Left renal cortex interstitium (tissue), 4 donors: ENCODE data around the gene BCKDHA. TPM values are rescaled to one million over a fixed set of nuclear protein-coding genes. Genes with fewer than 3 reads are reported as not detected.
"Not testable (repeated sequence)": the region's sequence is repeated elsewhere in the genome, so short reads cannot be mapped to it uniquely, and the experiment has no call there.

Experiments used
- DNase-seq, 4 donors: peaks; one replicate each; pipeline ENCODE4 v3.0.0-alpha.2; 2013; ENCODE audit warnings: low read depth in 4 of 4, low spot score in 2 of 4, missing footprints in 1 of 4
- polyA plus RNA-seq, 4 donors: library from polyadenylated mRNA; unstranded; fragments of 120-200 nt; gene quantifications; one replicate each; pipeline ENCODE4 v1.2.1, GENCODE V29; 2013; ENCODE audit not compliant: insufficient read length in 4 of 4

The BCKDHA gene
- polyA plus RNA-seq, 4 donors: 32.9 to 60.7 (median 48.0) TPM

DNA sequence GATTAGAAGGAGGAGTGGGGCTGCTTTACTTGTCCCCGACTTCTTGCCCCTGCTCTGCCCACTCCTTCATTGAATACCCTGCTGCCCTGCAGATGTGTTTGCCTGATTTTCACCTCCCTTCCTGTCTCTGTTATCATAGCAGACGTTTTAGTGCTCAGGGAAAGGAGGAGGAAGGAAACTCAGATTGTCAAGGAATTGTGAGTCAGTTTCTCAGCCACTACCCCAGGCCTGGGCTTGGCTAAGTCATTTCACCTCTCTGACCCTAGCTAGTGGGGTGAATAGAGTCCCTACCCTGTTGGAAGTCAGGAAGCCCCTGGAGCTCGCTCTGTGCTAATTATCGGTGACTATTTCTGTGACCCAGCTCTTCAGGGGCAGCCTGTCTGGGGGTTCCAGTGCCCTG is 3.9 kb downstream of the BCKDHA start:
- DNase-seq: no peak

DNA sequence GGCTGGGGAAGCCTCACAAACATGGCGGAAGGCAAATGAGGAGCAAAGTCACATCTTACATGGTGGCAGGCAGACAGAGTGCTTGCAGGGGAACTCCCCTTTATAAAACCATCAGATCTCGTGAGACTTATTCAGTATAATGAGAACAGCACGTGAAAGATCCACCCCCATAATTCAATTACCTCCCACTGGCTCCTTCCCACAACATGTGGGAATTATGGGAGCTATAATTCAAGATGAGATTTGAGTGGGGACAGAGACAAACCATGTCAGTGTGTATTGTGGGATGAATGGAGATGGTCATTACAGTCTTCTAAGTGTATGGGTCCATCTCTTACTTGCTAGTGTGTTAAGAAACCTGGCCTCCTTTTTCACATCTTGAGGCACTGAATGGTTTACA is 4.4 kb downstream of the BCKDHA start:
- no peak for DNase-seq

DNA sequence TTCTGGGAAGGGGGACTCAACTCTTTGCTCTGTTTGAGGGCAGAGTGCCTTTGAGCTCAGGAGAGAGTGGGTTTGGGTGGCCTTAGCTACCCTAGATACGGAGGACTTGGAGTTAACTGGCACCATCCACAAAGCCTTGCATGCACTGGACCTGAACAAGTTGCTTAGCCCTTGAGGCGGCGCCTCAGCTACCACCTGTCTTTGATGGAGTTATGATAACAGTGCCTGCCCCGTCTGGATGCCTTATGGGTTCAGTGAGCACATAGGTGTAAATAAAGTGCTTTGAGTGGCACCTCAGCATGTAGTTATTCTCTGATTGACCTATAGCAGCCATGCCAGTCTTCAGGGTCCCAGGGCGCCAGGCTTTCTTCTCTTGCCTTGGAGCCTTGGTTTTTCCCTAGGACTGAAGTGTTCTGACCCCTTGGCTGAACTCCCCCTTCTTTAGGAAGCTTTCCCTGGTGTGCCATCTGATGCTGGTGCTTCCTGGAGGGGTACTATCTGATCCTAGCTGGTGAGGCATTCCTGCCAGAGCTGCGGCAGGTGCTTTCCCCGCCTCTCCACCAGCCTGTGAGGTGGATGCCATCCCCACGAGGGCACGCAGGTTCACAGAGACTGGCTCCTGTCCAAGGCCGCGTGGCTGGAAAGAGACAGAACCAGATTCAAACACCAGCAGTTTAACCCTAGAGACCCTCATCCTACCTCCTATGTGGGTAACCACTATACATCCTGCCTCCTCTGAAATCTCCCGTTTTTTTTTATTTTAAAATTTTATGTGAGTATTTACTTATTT is 5.8 kb downstream of the BCKDHA start:
- DNase-seq: no peak

DNA sequence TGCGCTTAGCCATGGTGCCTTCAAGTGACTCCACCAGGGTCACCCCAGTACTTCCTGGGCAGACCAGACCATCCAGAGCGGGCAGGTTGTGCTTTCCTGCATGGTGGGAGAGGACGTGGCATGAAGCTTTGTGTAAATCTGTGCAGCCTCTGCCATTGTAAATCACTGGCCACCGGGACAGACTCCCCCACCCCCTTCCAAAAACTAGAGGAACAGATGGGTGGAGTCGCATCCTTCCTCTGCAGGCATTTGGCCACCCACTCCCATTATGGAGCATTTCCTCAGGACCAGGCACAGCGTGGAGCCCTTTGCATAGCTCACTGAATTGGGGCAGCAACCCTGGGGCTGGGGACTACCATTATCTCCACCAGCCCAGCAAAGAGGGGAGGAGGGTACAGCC is 8.2 kb downstream of the BCKDHA start:
- no peak for DNase-seq

DNA sequence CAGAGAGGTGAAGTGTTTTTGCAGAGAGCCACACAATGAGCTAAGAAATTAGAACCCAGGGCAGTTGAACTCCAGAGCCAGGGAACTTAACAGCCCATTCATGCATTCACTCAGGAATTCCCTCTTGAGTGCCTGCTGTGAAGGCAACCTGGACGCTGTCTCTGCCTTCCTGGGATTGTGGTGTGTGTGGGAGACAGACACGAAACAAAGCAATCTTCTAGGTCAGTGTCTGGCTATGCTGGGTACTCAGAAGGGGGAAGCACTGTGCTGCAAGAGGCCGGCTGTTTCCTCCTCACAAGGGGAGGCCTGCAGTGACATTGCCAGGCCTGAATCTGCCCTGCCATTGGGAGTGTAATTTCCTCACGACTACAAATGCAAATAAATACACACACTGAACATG is 9.7 kb downstream of the BCKDHA start:
- DNase-seq: no peak

DNA sequence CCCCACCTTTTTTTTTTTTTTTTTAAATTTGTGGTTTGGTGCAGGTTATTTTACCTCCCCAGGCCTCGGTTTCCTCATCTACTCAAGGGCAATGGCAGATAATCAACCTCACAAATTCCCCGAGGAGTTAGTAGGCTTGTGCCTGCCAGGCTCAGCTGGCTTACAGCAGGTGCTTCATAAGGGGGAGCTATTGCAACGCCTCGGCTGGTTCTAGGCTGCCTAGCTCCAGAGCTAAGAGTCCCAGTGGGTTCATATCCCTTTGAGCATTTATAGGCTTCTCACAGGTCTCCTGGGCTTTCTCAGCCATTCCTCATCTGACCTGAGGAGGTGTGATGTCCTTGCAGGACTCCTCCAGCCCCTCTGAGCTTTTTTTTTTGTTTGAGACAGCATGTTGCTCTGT is 10.6 kb downstream of the BCKDHA start:
- no peak for DNase-seq

DNA sequence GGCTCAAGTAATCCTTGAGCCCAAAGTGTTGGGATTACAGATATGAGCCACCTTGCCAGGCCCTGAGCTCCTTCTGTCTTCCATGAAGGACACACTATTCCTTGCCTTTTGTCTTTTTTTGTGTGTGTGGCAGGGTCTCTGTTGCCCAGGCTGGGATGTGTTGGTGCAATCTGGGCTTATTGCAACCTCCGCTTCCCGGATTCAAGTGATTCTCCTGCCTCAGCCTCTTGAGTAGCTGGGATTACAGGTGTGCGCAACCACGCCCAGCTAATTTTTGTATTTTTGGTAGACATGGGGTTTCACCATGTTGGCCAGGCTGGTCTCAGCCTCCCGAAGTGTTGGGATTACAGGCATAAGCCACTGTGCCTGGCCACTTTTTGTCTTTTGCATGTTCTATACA is 11.2 kb downstream of the BCKDHA start:
- not testable (repeated sequence) for DNase-seq

DNA sequence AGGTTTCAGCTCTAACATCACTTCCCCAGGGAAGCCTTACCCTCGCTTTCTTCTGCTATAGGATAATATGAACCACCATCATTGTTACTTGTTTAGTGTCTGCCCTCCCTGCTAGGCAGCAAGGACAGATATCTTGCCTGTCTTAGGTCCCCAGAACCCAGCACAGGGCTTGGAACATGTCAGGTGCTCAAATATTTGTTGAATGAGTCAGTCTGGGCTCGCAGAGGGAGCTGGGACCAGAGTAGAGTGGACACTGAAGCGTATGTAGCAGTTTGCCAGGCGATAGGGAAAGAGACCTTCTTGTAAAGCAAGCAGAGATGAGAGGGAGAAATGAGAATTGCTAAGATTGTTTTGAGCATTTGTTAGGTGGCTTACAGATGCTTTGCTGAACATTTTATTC is 11.7 kb downstream of the BCKDHA start:
- no peak for DNase-seq

DNA sequence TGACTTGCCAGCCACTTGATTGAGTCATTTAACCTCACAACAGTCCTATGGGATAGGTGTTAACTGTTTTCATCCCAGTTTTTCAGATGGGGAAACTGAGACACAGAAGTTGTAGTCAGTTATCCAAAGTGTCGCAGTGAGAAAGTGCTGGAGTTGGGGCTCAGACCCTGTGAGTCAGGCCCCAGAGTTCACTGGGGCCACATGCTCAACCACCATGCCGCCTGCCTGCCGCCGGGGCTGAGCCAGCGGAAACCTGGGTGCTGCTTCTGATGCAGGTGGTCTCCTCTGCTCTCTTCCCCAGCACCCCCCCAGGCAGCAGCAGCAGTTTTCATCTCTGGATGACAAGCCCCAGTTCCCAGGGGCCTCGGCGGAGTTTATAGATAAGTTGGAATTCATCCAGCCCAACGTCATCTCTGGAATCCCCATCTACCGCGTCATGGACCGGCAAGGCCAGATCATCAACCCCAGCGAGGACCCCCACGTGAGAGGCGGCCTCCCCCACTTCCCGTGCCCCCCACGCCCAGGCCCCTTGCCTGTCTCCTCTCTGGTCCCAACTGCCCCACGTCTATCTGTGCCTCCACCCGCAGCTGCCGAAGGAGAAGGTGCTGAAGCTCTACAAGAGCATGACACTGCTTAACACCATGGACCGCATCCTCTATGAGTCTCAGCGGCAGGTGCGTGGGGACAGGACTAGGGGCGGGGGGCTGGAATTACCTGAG is 12.9 kb downstream of the BCKDHA start:
- DNase-seq: no peak

DNA sequence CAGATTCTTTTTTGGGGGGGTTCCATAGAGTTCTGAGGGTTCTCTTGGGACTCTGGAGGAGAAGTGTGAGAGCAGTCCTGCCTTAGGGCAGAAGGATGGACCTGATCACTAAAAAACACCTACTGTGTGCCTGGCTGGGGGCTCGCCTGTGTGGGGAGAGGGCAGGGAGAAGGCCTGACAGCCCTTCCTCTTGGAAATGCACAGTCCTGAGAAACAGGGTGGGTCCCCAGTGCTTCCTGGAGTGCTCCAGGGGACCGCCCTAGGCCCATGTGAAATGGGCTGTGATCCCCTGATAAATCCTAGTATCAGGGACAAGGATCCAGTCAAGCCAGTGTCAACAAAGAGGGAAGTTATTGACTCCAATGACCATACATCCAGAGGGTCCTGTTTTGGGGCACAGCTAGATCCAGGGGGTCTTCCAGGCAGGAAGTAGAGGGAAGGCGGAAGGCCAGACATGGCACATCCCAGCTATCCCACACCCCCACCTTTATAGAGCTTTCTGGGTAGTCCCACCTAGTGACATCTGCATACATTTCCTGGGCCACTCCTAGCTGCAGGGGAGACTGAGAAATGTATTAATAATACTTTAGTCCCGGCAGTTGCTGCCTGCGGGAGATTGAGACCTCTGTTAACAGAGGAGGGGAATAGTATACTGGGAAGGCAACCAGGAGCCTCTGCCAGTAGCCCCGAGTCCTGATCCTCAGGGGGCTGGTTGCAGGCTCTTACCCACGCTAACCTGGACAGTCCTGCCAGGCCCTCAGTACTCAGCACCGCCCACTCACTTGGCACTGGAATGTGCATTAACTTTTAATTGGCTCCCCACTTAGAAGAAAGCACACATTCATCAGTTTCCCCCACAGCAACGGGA is 13.7 kb downstream of the BCKDHA start:
- DNase-seq: no peak

DNA sequence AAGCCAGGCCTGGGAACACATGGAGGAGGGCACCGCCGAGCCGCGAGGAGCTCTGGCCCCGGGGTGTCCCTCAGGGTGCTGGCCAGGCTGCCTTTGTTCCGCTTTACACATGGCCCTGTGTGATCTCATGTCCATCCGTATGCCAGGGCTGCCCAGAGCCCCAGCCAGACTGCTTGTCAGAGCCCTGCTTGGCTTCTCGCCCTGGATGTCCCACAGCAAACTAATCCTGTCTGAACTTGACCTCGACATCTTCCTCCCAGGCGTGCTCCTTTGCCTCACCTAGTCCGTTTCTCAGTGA is 14.3 kb downstream of the BCKDHA start:
- DNase-seq: no peak

DNA sequence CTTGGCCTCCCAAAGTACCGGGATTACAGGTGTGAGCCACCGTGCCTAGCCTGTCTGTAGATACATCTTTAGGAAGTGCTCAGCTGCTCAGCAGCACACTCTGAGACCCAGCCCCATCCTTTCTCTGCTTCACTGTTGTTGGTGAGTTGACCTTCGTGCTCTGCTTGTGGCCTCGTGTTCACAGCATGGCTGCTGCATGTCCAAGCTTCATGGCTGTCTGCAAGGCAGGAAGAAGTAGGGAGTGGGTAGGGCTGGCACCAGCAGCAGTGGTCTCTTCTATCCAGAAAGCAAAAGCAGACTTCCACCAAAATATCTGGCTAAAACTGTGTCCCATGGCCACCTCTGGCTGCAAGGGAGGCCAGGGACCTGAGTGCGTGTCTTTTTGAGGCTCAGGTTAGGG is 15.3 kb downstream of the BCKDHA start:
- DNase-seq: no peak

DNA sequence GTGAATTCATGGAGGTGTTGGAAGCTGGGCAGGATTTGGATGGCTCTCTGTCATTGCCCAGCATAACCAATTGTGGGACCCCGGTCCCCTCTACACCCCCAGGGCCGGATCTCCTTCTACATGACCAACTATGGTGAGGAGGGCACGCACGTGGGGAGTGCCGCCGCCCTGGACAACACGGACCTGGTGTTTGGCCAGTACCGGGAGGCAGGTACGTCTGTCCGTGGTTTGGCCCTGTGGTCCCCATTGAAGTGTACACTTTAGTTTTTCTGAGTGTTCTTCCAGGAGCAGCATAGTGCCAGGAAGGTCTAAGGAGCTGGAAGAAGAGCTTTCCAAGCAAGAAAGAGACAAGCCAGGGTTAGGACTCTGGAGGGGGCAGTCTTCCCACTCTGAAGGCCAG is 16.3 kb downstream of the BCKDHA start:
- no peak for DNase-seq

DNA sequence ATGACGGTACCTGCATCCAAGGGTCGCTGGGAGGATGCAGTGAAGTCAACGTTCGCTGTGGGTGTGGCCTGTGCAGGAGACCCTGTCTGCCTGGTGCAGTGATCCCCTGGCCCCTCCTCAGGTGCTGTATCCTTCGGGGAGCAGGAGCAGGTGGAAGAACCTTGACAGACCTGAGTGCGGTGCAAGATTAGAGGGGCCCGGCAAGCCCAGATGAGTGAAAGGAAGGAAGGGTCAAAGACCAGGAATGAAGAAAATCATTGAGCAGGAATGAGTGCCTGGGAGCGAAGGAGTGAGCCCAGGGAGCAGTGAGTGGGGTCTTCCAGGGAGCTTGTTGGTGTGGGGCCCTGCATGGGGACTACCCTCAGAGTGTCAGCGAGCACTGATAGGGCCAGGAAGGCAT is 16.8 kb downstream of the BCKDHA start:
- DNase-seq: no peak

DNA sequence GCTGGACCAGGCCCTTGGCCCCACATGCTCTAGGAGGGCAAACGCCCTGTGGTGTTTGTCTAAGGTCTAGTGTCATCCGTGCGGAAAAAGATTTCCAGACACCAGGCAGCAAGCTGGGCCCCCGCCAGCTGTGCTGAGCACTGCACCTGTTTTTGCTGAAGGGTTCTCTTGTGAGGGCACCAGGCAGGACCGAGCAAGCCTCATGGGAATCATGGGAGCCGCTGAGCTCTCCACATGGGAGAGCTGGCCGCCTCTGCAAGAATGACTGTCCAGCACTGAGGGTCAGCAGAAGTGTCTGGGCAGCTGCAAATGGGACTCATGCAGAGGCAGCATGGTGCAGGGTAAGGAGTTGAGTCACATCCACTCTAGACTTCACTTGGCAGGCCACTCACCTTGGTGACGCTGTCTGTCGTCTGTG is 17.5 kb downstream of the BCKDHA start:
- no peak for DNase-seq

DNA sequence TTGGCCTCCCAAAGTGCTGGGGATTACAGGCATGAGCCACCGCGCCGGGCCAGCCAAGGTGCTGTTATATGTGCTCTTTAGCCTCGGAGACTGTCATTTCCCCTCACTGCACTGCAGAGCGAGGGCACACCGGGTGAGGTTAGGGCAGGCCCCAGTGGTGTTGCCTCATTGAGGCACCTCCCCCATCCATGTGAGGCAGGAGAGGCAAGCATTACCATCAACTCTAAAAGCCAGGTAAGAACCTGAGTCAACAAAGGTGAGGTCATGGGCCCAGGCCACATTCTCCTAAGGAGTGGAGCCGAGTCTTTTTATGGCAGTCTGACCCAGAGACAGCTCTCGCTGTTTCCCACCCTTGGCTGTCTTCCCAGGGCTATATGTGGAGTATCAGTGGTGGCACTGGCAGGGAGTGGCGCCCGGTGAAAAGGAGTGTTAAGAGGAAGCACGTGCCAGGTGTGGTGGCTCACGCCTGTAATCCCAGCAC is 18.6 kb downstream of the BCKDHA start:
- no peak for DNase-seq

DNA sequence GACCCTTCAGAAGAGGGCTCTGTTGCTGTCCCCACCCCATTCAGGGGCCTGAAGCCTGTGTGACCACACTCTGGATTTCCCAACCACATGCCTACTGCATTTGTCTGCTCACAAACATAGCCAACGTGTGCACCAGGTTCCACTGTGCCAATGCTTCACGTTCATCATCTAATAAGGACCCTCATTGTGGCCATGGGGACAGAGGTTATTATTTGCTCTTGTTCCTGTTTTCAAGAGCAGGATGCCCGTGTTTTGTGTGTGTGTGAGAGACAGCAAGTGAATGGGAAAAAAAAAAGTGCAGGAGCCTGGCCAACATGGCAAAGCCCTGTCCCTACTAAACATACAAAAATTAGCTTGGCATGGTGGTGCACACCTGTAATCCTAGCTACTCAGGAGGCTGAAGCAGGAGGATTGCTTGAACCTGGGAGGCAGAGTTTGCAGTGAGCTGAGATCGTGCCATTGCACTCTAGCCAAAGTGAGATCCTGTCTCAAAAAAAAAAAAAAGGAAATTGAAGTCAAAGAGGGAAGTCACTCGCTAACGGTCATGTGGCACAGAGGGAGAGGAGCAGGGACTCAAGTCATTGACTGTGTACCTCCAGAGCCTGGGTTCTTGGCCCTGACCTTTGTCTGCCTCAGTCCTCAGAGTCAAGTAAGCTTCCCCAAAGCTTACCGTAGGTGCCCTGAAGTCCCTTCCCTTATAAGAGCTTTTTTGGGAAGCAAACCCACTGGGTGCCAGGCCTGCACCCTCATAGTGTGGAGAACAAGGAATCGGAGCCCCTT is 22.7 kb downstream of the BCKDHA start:
- no peak for DNase-seq

DNA sequence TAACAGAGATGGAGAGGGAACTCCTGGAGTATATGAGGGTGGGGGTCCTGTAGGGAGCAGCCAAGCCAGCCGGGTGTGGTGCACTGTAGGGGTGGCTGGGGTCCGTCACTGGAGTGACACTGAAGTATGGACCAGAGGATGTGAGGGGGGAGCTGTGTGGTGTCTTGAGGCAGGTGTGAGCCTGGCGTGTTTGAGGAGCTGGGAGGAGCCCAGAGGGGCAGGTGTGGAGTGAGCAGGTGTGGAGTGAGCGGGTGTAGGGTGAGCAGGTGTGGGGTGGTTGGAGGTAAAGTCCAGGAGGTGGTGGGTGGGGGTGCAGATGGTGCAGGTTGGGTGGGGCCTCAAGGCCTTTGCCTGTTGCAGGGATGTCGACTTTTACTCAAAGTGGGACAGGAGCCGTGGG is 23.7 kb downstream of the BCKDHA start:
- DNase-seq: no peak

DNA sequence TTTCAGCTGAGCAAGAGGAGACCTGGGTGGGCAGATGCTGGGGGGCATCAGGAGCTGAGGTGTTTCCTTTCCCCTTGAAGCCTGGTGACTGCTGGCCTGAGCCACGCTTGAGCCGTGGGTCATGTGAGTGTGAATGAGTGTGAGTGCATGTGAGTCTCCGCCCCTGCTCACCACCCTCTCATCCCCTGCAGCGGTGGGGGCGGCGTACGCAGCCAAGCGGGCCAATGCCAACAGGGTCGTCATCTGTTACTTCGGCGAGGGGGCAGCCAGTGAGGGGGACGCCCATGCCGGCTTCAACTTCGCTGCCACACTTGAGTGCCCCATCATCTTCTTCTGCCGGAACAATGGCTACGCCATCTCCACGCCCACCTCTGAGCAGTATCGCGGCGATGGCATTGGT is 24.4 kb downstream of the BCKDHA start:
- no peak for DNase-seq

DNA sequence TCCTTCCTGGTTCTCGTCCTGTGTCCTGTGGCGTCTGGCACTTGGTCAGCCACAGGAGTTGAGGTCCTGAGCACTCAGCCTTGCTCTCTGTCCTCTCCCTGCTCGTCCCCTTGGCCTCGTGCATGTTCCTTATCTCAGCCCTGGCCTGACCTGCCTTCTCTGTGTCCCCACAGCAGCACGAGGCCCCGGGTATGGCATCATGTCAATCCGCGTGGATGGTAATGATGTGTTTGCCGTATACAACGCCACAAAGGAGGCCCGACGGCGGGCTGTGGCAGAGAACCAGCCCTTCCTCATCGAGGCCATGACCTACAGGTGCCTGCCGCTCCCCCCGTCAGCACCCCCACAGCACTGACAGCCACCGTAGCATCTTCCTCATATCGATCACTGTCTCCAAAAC is 24.8 kb downstream of the BCKDHA start:
- DNase-seq: no peak

DNA sequence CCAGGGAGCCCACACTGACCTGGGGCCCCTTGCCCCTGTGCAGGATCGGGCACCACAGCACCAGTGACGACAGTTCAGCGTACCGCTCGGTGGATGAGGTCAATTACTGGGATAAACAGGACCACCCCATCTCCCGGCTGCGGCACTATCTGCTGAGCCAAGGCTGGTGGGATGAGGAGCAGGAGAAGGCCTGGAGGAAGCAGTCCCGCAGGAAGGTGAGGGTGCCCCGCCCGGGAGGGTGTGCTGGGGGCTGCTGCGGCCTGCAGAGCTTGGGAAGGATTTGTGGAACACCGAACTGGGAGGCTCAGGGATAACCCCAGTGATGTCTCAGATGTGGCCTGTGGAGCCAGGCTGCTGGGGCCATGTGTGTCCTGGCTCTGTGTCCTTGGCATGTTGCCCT is 25.3 kb downstream of the BCKDHA start:
- DNase-seq: no peak
